Hepatic stellate cell (primary cell): Measurements from ENCODE around the gene PHF21B.
"Not testable (repeated sequence)": the region's sequence is repeated elsewhere in the genome, so short reads cannot be mapped to it uniquely, and the experiment has no call there.

Experiments
- DNase-seq: peaks from one replicate; pipeline ENCODE4 v3.0.0; 2011; ENCODE audit warnings: low spot score

PHF21B gene

GRCh38 chr22:44933666-44934453 is 75.9 kb downstream of the PHF21B start:
- DNase-seq, result no peak

GRCh38 chr22:44932493-44932892 is 77.3 kb downstream of the PHF21B start:
- no peak for DNase-seq

GRCh38 chr22:44931766-44932165 is 78.0 kb downstream of the PHF21B start:
- DNase-seq, result no peak

GRCh38 chr22:44931077-44931540 is 78.7 kb downstream of the PHF21B start:
- no peak for DNase-seq

GRCh38 chr22:44930711-44931035 is 79.1 kb downstream of the PHF21B start:
- no peak for DNase-seq

GRCh38 chr22:44930016-44930710 is 79.6 kb downstream of the PHF21B start:
- no peak for DNase-seq

- no peak for DNase-seq
Observed at GRCh38 chr22:44929359-44930015, 80.3 kb downstream of the PHF21B start.

- no peak for DNase-seq
Observed at GRCh38 chr22:44928711-44929358, 81.0 kb downstream of the PHF21B start.

- no peak for DNase-seq
Observed at GRCh38 chr22:44928136-44928463, 81.7 kb downstream of the PHF21B start.

- DNase-seq, result no peak
Observed at GRCh38 chr22:44927463-44928135, 82.2 kb downstream of the PHF21B start.

GRCh38 chr22:44926491-44927415 is 83.1 kb downstream of the PHF21B start:
- DNase-seq, result no peak

- no peak for DNase-seq
Observed at GRCh38 chr22:44926124-44926475, 83.7 kb downstream of the PHF21B start.

GRCh38 chr22:44925465-44926123 is 84.2 kb downstream of the PHF21B start:
- DNase-seq, result no peak

GRCh38 chr22:44924710-44925109 is 85.1 kb downstream of the PHF21B start:
- DNase-seq, result no peak

- no peak for DNase-seq
Observed at GRCh38 chr22:44924098-44924497, 85.7 kb downstream of the PHF21B start.

GRCh38 chr22:44921766-44922165 is 88.0 kb downstream of the PHF21B start:
- not testable (repeated sequence) for DNase-seq

GRCh38 chr22:44920183-44920582 is 89.6 kb downstream of the PHF21B start:
- DNase-seq, result no peak

- no peak for DNase-seq
Observed at GRCh38 chr22:44919691-44920090, 90.1 kb downstream of the PHF21B start.

- DNase-seq, result no peak
Observed at GRCh38 chr22:44918925-44919392, 90.8 kb downstream of the PHF21B start.

GRCh38 chr22:44918166-44918924 is 91.5 kb downstream of the PHF21B start:
- DNase-seq, result no peak
